Measurements from ENCODE around the gene TEKT1. TPM values are rescaled to one million over a fixed set of nuclear protein-coding genes. Genes with fewer than 3 reads are reported as not detected.
A peak's percentile ranks its signal among the peaks of the same experiment; 100 is the strongest.
"Not testable (repeated sequence)": the region's sequence is repeated elsewhere in the genome, so short reads cannot be mapped to it uniquely, and the experiment has no call there.

Gene TEKT1
- total RNA-seq = 0.28 TPM in 1 of 2 replicates, not detected in the other
- not detected in 2 replicates for polyA plus RNA-seq

- Histone ChIP-seq H3K4me3 (peak within 1 kb of the TSS; percentile 26), H3K27ac (no peak within 1 kb of the TSS), H3K9me3 (ENCODE audit: low read depth) (no peaks in the 10 kb centered on the region), H3K27me3 (peaks cover 88% of the 10 kb centered on the region), H3K4me1 (ENCODE audit: low read depth) (no peaks in the 10 kb centered on the region), H3K36me3 (no peaks in the 10 kb centered on the region)
- DNase-seq (ENCODE audit: low read depth in 1 of 2, low spot score in 1 of 2) = peak; percentile 86 to 89
- TF ChIP-seq CTCF (IDR thresholded peaks at IDR 0.05; ENCODE audit: low read depth, low read length) = no peak
Measured at GRCh38 chr17:6831661-6832263, at the start of gene TEKT1. Gene TEKT1 (minus strand): TSS chr17:6831729. CDS start chr17:6830376, 1,353 bp downstream.

- not testable (repeated sequence) for H3K27me3 ChIP-seq; H3K9me3 ChIP-seq (ENCODE audit: low read depth); H3K4me1 ChIP-seq (ENCODE audit: low read depth); H3K4me3 ChIP-seq; H3K27ac ChIP-seq; DNase-seq (ENCODE audit: low read depth in 1 of 2, low spot score in 1 of 2); H3K36me3 ChIP-seq
Measured at GRCh38 chr17:6879221-6879975, 47.9 kb upstream of the TEKT1 start.

- DNase-seq (ENCODE audit: low read depth in 1 of 2, low spot score in 1 of 2); H3K4me1 ChIP-seq (ENCODE audit: low read depth); H3K4me3 ChIP-seq; H3K27me3 ChIP-seq; H3K9me3 ChIP-seq (ENCODE audit: low read depth); H3K27ac ChIP-seq; H3K36me3 ChIP-seq: not testable (repeated sequence)
Measured at GRCh38 chr17:6875276-6875675, 43.7 kb upstream of the TEKT1 start.

- Histone ChIP-seq H3K27me3 (no peaks in the 10 kb centered on the region), H3K36me3 (no peaks in the 10 kb centered on the region), H3K4me1 (ENCODE audit: low read depth) (no peaks in the 10 kb centered on the region), H3K4me3 (no peak overlapping the region), H3K9me3 (ENCODE audit: low read depth) (no peaks in the 10 kb centered on the region), H3K27ac (no peak overlapping the region)
- TF ChIP-seq CTCF (IDR thresholded peaks at IDR 0.05; ENCODE audit: low read depth, low read length) = no peak
- no peak for DNase-seq (ENCODE audit: low read depth in 1 of 2, low spot score in 1 of 2)
Measured at GRCh38 chr17:6872936-6873335, 41.4 kb upstream of the TEKT1 start.

- H3K27me3 ChIP-seq = no peaks in the 10 kb centered on the region
Measured at GRCh38 chr17:6870841-6871240, 39.3 kb upstream of the TEKT1 start.

GRCh38 chr17:6868582-6868981 lies 37.1 kb upstream of the TEKT1 start:
- Histone ChIP-seq H3K4me3 (no peak overlapping the region), H3K9me3 (ENCODE audit: low read depth) (no peaks in the 10 kb centered on the region), H3K4me1 (ENCODE audit: low read depth) (no peaks in the 10 kb centered on the region), H3K27ac (no peak overlapping the region), H3K27me3 (no peaks in the 10 kb centered on the region), H3K36me3 (no peaks in the 10 kb centered on the region)
- TF ChIP-seq CTCF (IDR thresholded peaks at IDR 0.05; ENCODE audit: low read depth, low read length) = no peak
- no peak for DNase-seq (ENCODE audit: low read depth in 1 of 2, low spot score in 1 of 2)

More at GRCh38 chr17:6870841-6871240, 39.3 kb upstream of the TEKT1 start:
- no peaks in the 10 kb centered on the region for H3K9me3 ChIP-seq (ENCODE audit: low read depth)
- H3K4me3 ChIP-seq = no peak overlapping the region
- no peak for TF ChIP-seq CTCF (IDR thresholded peaks at IDR 0.05; ENCODE audit: low read depth, low read length)
- no peaks in the 10 kb centered on the region for H3K36me3 ChIP-seq
- H3K27ac ChIP-seq = no peak overlapping the region
- peak in 1 of 2 donors; percentile 35 for DNase-seq (ENCODE audit: low read depth in 1 of 2, low spot score in 1 of 2)
- no peaks in the 10 kb centered on the region for H3K4me1 ChIP-seq (ENCODE audit: low read depth)

Data from cardiac muscle cell (in vitro differentiated cells and primary cell).